MM.1S (cell line): ENCODE results near the gene CCL5.

Experiments used
- DNase-seq: peaks from one replicate; pipeline ENCODE4 v3.0.0-alpha.2; 2015
- H2AFZ ChIP-seq: fragments of 300-600 bp; sonication (generic); 2 replicates; pipeline ENCODE4 v1.6.0; 2016; ENCODE audit warnings: antibody characterized with exemption, low read length
- H3F3A ChIP-seq: fragments of 300-600 bp; sonication (generic); 2 replicates; pipeline ENCODE4 v1.6.1; 2016; ENCODE audit warnings: mild to moderate bottlenecking, antibody characterized with exemption, low read length, moderate library complexity, mixed read lengths; ENCODE audit not compliant: insufficient read depth
- H3K27ac ChIP-seq: fragments of 300-600 bp; sonication (generic); 2 replicates; pipeline ENCODE4 v1.5.1; 2016; ENCODE audit warnings: mild to moderate bottlenecking, low read length
- H3K27me3 ChIP-seq: fragments of 300-600 bp; sonication (generic); replicated peaks from 2 replicates; pipeline ENCODE4 v1.6.0; 2016; ENCODE audit warnings: low read length; ENCODE audit not compliant: insufficient read depth
- H3K36me3 ChIP-seq: fragments of 300-600 bp; sonication (generic); replicated peaks from 2 replicates; pipeline ENCODE4 v1.6.1; 2016; ENCODE audit warnings: mild to moderate bottlenecking, low read length, mixed read lengths; ENCODE audit not compliant: insufficient read depth
- H3K4me1 ChIP-seq: fragments of 300-600 bp; sonication (generic); 2 replicates; pipeline ENCODE4 v1.6.1; 2016; ENCODE audit warnings: low read length, mixed read lengths
- H3K4me2 ChIP-seq: fragments of 300-600 bp; sonication (generic); 2 replicates; pipeline ENCODE4 v1.6.0; 2016; ENCODE audit warnings: low read depth, low read length
- H3K4me3 ChIP-seq: fragments of 300-600 bp; sonication (generic); 2 replicates; pipeline ENCODE4 v1.5.1; 2016; ENCODE audit warnings: low read length, mixed read lengths
- H3K79me2 ChIP-seq: fragments of 300-600 bp; sonication (generic); 2 replicates; pipeline ENCODE4 v1.6.1; 2016; ENCODE audit warnings: mixed run types, low read length, mixed read lengths
- H3K9ac ChIP-seq: fragments of 300-600 bp; sonication (generic); 2 replicates; pipeline ENCODE4 v1.6.1; 2016; ENCODE audit warnings: low read length, mixed read lengths
- H3K9me2 ChIP-seq: fragments of 300-600 bp; sonication (generic); replicated peaks from 2 replicates; pipeline ENCODE4 v1.6.1; 2016; ENCODE audit warnings: mild to moderate bottlenecking, low read length, mixed read lengths; ENCODE audit not compliant: insufficient read depth
- H3K9me3 ChIP-seq: fragments of 300-600 bp; sonication (generic); replicated peaks from 2 replicates; pipeline ENCODE4 v1.6.1; 2016; ENCODE audit warnings: mild to moderate bottlenecking, low read length, mixed read lengths; ENCODE audit not compliant: insufficient read depth
- H4K20me1 ChIP-seq: fragments of 300-600 bp; sonication (generic); 2 replicates; pipeline ENCODE4 v1.6.1; 2016; ENCODE audit warnings: mild to moderate bottlenecking, low read length, moderate library complexity, mixed read lengths; ENCODE audit not compliant: insufficient read depth
- EZH2 ChIP-seq: fragments of 300-600 bp; sonication (generic); optimal IDR thresholded peaks from 2 replicates; pipeline ENCODE3; 2017; ENCODE audit warnings: low read depth, mild to moderate bottlenecking, antibody characterized with exemption, low read length, mixed read lengths
- EZH2phosphoT487 ChIP-seq: fragments of 300-600 bp; sonication (generic); IDR thresholded peaks from 2 replicates; pipeline ENCODE4 v1.6.1; 2018; ENCODE audit warnings: antibody characterized with exemption, low read length
- TF ChIP-seq, protein P1 (sequence below): fragments of 300-600 bp; sonication (generic); IDR thresholded peaks from 2 replicates; pipeline ENCODE4 v1.5.1; 2016; ENCODE audit warnings: antibody characterized with exemption, low read length, mixed read lengths

The CCL5 gene

DNA sequence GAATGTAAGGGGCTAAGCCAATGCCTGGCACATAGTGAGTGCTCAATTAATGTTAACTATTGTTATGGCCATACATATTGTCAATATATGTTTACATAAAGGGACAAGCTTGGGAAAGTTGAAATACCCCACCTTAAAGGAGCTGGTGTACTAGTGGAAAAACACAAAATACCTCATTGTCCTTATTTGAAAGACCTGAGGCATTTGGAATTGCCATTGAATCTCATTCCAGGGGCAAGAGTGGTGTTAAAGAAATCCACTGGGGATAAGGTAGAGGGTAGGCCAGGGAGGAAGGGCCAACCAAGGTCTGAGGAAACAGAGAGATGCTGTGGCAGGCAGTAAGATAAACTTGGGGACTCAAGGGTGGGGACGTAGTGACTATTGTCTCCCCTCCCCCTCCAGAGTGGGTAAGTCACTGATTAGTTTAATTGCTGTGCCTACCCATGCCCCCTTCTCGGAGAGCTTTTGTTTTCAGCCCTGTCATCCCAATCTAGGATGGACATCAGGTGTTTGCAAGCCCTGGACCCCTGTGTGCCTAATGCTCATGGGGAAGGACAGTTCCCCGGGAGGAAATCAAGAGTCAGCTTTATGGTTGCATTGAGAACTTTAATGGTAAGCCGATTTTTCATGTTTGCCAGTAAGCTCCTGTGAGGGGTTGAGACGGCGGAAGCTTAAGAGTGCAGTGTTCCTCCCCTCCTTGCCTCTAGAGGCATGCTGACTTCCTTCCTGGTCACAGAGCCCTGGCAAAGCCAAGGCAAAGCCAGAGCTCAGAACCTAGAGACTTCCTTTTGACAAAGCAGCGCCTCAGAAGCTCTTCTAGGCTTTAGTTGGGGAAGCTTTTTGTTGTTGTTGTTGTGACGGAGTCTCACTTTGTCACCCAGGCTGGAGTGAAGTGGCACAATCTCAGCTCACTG lies 9.0 kb downstream of the CCL5 start:
- H3K4me1 ChIP-seq, result peaks cover 14% of the 10 kb centered on the region
- TF ChIP-seq EZH2phosphoT487 (no peak), EZH2 (no peak)
- TF ChIP-seq, protein P1, sequence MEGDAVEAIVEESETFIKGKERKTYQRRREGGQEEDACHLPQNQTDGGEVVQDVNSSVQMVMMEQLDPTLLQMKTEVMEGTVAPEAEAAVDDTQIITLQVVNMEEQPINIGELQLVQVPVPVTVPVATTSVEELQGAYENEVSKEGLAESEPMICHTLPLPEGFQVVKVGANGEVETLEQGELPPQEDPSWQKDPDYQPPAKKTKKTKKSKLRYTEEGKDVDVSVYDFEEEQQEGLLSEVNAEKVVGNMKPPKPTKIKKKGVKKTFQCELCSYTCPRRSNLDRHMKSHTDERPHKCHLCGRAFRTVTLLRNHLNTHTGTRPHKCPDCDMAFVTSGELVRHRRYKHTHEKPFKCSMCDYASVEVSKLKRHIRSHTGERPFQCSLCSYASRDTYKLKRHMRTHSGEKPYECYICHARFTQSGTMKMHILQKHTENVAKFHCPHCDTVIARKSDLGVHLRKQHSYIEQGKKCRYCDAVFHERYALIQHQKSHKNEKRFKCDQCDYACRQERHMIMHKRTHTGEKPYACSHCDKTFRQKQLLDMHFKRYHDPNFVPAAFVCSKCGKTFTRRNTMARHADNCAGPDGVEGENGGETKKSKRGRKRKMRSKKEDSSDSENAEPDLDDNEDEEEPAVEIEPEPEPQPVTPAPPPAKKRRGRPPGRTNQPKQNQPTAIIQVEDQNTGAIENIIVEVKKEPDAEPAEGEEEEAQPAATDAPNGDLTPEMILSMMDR, result no peak
- H3K27ac ChIP-seq, result no peak overlapping the region
- H3K79me2 ChIP-seq, result no peaks in the 10 kb centered on the region
- no peak overlapping the region for H3K4me3 ChIP-seq
- H4K20me1 ChIP-seq, result no peaks in the 10 kb centered on the region
- H2AFZ ChIP-seq, result no peak overlapping the region
- H3F3A ChIP-seq, result peaks cover 14% of the 10 kb centered on the region; the same call in 1 of the 2 replicates
- no peak overlapping the region for H3K9ac ChIP-seq
- no peaks in the 10 kb centered on the region for H3K9me3 ChIP-seq
- no peak for DNase-seq
- no peaks in the 10 kb centered on the region for H3K27me3 ChIP-seq
- H3K4me2 ChIP-seq, result no peak overlapping the region
- no peaks in the 10 kb centered on the region for H3K9me2 ChIP-seq
- no peaks in the 10 kb centered on the region for H3K36me3 ChIP-seq

DNA sequence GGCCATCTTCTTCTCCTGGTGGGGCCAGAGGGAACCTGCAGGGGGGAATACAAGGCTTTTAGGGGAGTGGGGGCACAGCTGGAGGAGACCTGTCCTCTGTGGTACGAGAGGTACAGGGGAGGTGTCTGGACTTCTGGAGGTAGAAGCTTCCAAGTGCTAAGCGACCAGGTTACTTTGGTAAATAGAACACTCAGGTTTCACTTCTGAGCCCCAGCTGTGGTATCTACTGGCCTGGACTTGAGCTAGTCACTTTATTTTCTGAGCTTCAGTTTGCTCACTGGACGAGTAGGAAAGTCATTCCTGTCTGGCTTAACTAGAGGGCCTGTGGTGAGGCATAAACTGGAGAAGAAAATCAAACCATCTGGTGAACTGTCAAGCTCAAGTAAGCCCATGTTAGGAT lies 11.4 kb downstream of the CCL5 start, which contains the start of gene HEATR9:
Gene HEATR9 (minus strand): TSS at position 155 of the 400 bp plus-strand sequence. CDS start 149 bp downstream, at position 6.
- no peak for DNase-seq
- Histone ChIP-seq H3K36me3 (no peaks in the 10 kb centered on the region), H3K4me3 (no peak within 1 kb of the TSS), H3K4me1 (no peaks in the 10 kb centered on the region), H3K9ac (no peak within 1 kb of the TSS), H3K79me2 (no peaks in the 10 kb centered on the region), H4K20me1 (no peaks in the 10 kb centered on the region), H3K27me3 (no peaks in the 10 kb centered on the region), H3K27ac (no peak within 1 kb of the TSS), H3K9me2 (no peaks in the 10 kb centered on the region), H2AFZ (no peak within 1 kb of the TSS), H3F3A (no peaks in the 10 kb centered on the region), H3K4me2 (no peak within 1 kb of the TSS), H3K9me3 (no peaks in the 10 kb centered on the region)
- no peak for TF ChIP-seq EZH2phosphoT487
- TF ChIP-seq, protein P1, result no peak
- no peak for TF ChIP-seq EZH2

DNA sequence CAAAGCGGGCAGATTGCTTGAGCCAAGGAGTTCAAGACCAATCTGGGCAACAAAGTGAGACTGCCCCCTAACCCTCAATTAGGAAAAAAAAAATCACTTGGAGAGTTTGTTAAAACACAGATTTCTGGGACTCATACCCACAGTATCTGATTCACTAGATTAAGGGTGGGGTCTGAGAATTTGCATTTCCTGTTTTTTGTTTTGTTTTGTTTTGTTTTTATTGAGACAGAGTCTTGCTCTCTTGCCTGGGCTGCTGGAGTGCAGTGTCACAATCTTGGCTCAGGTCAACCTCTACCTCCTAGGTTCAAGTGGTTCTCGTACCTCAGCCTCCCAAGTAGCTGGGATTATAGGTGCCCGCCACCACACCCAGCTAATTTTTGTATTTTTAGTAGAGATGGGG lies 12.6 kb downstream of the CCL5 start:
- Histone ChIP-seq H4K20me1 (no peaks in the 10 kb centered on the region), H3F3A (no peaks in the 10 kb centered on the region), H3K27me3 (no peaks in the 10 kb centered on the region), H3K4me2 (no peak overlapping the region), H3K4me3 (no peak overlapping the region), H3K4me1 (no peaks in the 10 kb centered on the region), H3K27ac (no peak overlapping the region), H3K9me2 (no peaks in the 10 kb centered on the region), H3K36me3 (no peaks in the 10 kb centered on the region), H3K9me3 (no peaks in the 10 kb centered on the region), H3K9ac (no peak overlapping the region), H3K79me2 (no peaks in the 10 kb centered on the region), H2AFZ (no peak overlapping the region)
- DNase-seq, result no peak
- TF ChIP-seq EZH2 (no peak), EZH2phosphoT487 (no peak)
- TF ChIP-seq, protein P1, result no peak
